ENCODE data around the gene GPM6B.

GRCh38 chrX:13821738-13822137, 4.8 kb upstream of the GPM6B start:
- TF ChIP-seq GATA3 (IDR thresholded peaks at IDR 0.05; ENCODE audit: low read depth, low read length) = no peak
- TF ChIP-seq GATA2 (IDR thresholded peaks at IDR 0.05; ENCODE audit: low read depth, low read length) = no peak
